ENCODE data around the gene TMEM52. TPM values are rescaled to one million over a fixed set of nuclear protein-coding genes. Genes with fewer than 3 reads are reported as not detected.

TMEM52 gene
- total and polyA plus RNA-seq, 2 of the 13 experiments (the other 11 are each of a cell fraction or from before 2014, with no cell fraction given): 13.2 to 18.7 TPM

DNA sequence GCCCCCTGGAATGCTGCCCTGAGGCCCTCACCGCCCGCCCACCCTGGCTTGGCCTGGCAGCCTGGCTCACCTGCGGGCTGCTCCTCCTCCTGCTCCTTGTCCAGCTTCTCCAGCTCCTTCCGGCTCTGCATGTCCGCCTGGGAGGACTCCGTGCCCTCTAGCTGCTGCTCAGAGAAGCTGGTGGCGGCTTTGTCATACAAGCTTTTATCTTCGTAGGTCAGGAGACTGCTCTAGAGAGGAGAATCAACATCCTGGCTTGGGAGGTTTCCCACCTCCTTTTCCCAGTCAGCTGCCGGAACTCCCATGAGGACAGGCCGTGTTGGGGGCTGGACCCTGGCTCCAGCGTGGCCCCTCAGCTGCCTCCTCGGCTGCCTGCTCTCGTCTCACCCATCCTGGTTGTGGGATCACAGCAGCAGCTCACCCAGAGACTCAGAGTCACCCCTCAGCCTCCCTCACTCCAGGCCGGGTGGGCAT is 36.6 kb upstream of the TMEM52 start (continued):
- TF ChIP-seq ZC3H13 (CRISPR knock-in tag; IDR thresholded peaks at IDR 0.05) (peak; percentile 64; the same call in 1 of the 2 replicates), ZNF652 (CRISPR knock-in tag; IDR thresholded peaks at IDR 0.05; ENCODE audit: borderline replicate concordance, low read depth) (no peak), ZNF790 (CRISPR knock-in tag; IDR thresholded peaks at IDR 0.05; ENCODE audit: borderline replicate concordance) (no peak), NFE2L1 (CRISPR knock-in tag; IDR thresholded peaks at IDR 0.05; ENCODE audit: borderline replicate concordance) (no peak), CENPT (CRISPR knock-in tag; IDR thresholded peaks at IDR 0.05; ENCODE audit: low read depth) (no peak), ZNF766 (CRISPR knock-in tag; IDR thresholded peaks at IDR 0.05; ENCODE audit: borderline replicate concordance) (no peak), MAFG (CRISPR knock-in tag; IDR thresholded peaks at IDR 0.05) (no peak), TFE3 (CRISPR knock-in tag; IDR thresholded peaks at IDR 0.05) (0 out of 2 replicates have a peak, but pooled peaks have one; percentile 55), TEAD3 (CRISPR knock-in tag; optimal IDR thresholded peaks at IDR 0.05; ENCODE audit: borderline replicate concordance) (peak; percentile 48), ZNF205 (CRISPR knock-in tag; IDR thresholded peaks at IDR 0.05) (no peak), PHF8 (CRISPR knock-in tag; IDR thresholded peaks at IDR 0.05) (no peak), CHCHD3 (CRISPR knock-in tag; IDR thresholded peaks at IDR 0.05) (no peak), REXO4 (CRISPR knock-in tag; IDR thresholded peaks at IDR 0.05; ENCODE audit: borderline replicate concordance) (no peak), ZFP41 (CRISPR knock-in tag; IDR thresholded peaks at IDR 0.05; ENCODE audit: borderline replicate concordance) (no peak), GPN1 (CRISPR knock-in tag; IDR thresholded peaks at IDR 0.05; ENCODE audit: borderline replicate concordance) (no peak), SMARCE1 (IDR thresholded peaks at IDR 0.05; ENCODE audit: borderline replicate concordance) (no peak), BRCA1 (CRISPR knock-in tag; IDR thresholded peaks at IDR 0.05) (no peak), ZNF253 (CRISPR knock-in tag; IDR thresholded peaks at IDR 0.05; ENCODE audit: borderline replicate concordance) (no peak), ISL2 (CRISPR knock-in tag; IDR thresholded peaks at IDR 0.05) (no peak), HDAC2 (CRISPR knock-in tag; IDR thresholded peaks at IDR 0.05) (no peak), NFE2L2 (IDR thresholded peaks at IDR 0.05; ENCODE audit: low read length) (no peak), ZNF263 (CRISPR knock-in tag; IDR thresholded peaks at IDR 0.05) (peak; percentile 87), IRF2 (CRISPR knock-in tag; IDR thresholded peaks at IDR 0.05) (no peak), RFXAP (CRISPR knock-in tag; IDR thresholded peaks at IDR 0.05; ENCODE audit: borderline replicate concordance) (no peak), DNMT1 (CRISPR knock-in tag; IDR thresholded peaks at IDR 0.05) (no peak), HNRNPL (IDR thresholded peaks at IDR 0.05; ENCODE audit: low read depth, low read length) (no peak), ZBTB38 (CRISPR knock-in tag; IDR thresholded peaks at IDR 0.05) (no peak), TFAP4 (IDR thresholded peaks at IDR 0.05; ENCODE audit: borderline replicate concordance, low read depth) (peak; percentile 89)
- TF ChIP-seq, protein P1, sequence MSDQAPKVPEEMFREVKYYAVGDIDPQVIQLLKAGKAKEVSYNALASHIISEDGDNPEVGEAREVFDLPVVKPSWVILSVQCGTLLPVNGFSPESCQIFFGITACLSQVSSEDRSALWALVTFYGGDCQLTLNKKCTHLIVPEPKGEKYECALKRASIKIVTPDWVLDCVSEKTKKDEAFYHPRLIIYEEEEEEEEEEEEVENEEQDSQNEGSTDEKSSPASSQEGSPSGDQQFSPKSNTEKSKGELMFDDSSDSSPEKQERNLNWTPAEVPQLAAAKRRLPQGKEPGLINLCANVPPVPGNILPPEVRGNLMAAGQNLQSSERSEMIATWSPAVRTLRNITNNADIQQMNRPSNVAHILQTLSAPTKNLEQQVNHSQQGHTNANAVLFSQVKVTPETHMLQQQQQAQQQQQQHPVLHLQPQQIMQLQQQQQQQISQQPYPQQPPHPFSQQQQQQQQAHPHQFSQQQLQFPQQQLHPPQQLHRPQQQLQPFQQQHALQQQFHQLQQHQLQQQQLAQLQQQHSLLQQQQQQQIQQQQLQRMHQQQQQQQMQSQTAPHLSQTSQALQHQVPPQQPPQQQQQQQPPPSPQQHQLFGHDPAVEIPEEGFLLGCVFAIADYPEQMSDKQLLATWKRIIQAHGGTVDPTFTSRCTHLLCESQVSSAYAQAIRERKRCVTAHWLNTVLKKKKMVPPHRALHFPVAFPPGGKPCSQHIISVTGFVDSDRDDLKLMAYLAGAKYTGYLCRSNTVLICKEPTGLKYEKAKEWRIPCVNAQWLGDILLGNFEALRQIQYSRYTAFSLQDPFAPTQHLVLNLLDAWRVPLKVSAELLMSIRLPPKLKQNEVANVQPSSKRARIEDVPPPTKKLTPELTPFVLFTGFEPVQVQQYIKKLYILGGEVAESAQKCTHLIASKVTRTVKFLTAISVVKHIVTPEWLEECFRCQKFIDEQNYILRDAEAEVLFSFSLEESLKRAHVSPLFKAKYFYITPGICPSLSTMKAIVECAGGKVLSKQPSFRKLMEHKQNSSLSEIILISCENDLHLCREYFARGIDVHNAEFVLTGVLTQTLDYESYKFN (CRISPR knock-in tag; conservative IDR thresholded peaks at IDR 0.05): 0 out of 2 replicates have a peak, but pooled peaks have one; percentile 37
